Occipital lobe (tissue), 2 donors: ENCODE data around the gene LITAF. TPM values are rescaled to one million over a fixed set of nuclear protein-coding genes. Genes with fewer than 3 reads are reported as not detected.
"Not testable (repeated sequence)": the region's sequence is repeated elsewhere in the genome, so short reads cannot be mapped to it uniquely, and the experiment has no call there.

Experiments
- DNase-seq: peaks from one replicate; lab custom pipeline; 2025; lab: John Stamatoyannopoulos, UW
- total RNA-seq: library from RNA; depleted of rRNA; stranded (reverse); fragments of >200 nt; gene quantifications from one replicate; pipeline ENCODE4 v1.2.3, GENCODE V29; 2014

LITAF gene
- total RNA-seq, 1 donor from 2014 or later, result 13.7 TPM

- no peak for DNase-seq
Measured at GRCh38 chr16:11576427-11577289, 10.1 kb downstream of the LITAF start.

GRCh38 chr16:11575223-11575589, 11.5 kb downstream of the LITAF start:
- no peak for DNase-seq

- no peak for DNase-seq
Measured at GRCh38 chr16:11572301-11572995, 14.3 kb downstream of the LITAF start.

GRCh38 chr16:11571549-11571948, 15.2 kb downstream of the LITAF start:
- no peak for DNase-seq

- no peak for DNase-seq
Measured at GRCh38 chr16:11570806-11571205, 15.9 kb downstream of the LITAF start.

- no peak for DNase-seq
Measured at GRCh38 chr16:11570258-11570657, 16.5 kb downstream of the LITAF start.

GRCh38 chr16:11566398-11566797, 20.3 kb downstream of the LITAF start:
- DNase-seq, result no peak

- DNase-seq, result no peak
Measured at GRCh38 chr16:11565665-11566064, 21.1 kb downstream of the LITAF start.

GRCh38 chr16:11564046-11564926, 22.4 kb downstream of the LITAF start:
- no peak for DNase-seq

GRCh38 chr16:11563493-11564040, 23.2 kb downstream of the LITAF start:
- no peak for DNase-seq

GRCh38 chr16:11562941-11563340, 23.8 kb downstream of the LITAF start:
- DNase-seq, result no peak

GRCh38 chr16:11562411-11562810, 24.3 kb downstream of the LITAF start:
- DNase-seq, result no peak

- DNase-seq, result no peak
Measured at GRCh38 chr16:11561856-11562255, 24.9 kb downstream of the LITAF start.

GRCh38 chr16:11561454-11561805, 25.3 kb downstream of the LITAF start:
- DNase-seq, result no peak

GRCh38 chr16:11560701-11561453, 25.8 kb downstream of the LITAF start:
- no peak for DNase-seq

- not testable (repeated sequence) for DNase-seq
Measured at GRCh38 chr16:11558308-11558823, 28.4 kb downstream of the LITAF start.

- peak; percentile 52 for DNase-seq
Measured at GRCh38 chr16:11557801-11558200, 28.9 kb downstream of the LITAF start.

- DNase-seq, result no peak
Measured at GRCh38 chr16:11556945-11557720, 29.6 kb downstream of the LITAF start.

GRCh38 chr16:11556214-11556819, 30.4 kb downstream of the LITAF start:
- no peak for DNase-seq
